NCI-H82 treated with DMSO at 0.1 percent for 48 hours (cell line): ENCODE results near the gene DNM3.
A peak's percentile ranks its signal among the peaks of the same experiment; 100 is the strongest.

Source experiments
- DNase-seq: peaks from one replicate; lab custom pipeline; 2025; ENCODE audit not compliant: unreplicated experiment; lab: John Stamatoyannopoulos, UW

DNM3 gene

GRCh38 chr1:171868217-171868803, 27.0 kb downstream of the DNM3 start:
- no peak for DNase-seq

DNA sequence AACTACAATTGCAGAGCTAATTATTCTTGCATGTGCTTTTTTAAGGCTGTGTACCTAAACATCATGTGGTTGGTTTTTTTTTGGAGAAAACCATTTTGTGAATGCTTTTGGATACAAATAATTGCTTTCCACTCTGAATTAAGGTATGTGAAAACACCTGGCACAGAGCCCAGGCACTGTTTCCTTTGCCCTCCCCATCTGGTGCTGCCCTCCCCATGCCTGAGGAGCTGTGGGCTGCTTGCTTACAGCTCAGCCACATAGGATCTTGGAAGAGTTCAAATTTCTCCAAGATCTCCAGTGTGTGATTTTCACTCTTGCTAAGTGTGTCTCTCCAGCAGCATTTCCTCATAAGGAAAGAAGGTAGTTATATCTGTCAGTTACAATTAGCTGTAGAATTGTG, 27.8 kb downstream of the DNM3 start:
- no peak for DNase-seq

DNA sequence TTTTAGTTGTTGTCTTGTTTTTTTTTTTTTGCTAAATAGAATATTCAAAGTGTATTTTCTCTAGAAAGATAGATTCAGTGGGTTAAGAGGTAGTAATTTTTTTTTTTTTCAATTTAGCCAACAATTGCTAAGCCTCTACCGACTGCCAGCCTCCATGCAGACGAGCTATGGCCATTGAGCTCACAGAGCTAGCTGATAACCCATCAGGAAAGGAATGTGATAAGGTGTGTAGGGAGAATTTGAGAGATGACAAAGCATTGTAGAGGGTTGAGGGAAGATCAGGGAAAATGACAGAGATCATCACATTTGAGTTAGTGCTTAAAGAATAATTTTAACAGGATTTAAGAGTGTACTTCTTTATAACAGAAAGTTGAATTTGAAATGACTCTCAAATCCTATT, 30.6 kb downstream of the DNM3 start:
- DNase-seq: no peak

DNA sequence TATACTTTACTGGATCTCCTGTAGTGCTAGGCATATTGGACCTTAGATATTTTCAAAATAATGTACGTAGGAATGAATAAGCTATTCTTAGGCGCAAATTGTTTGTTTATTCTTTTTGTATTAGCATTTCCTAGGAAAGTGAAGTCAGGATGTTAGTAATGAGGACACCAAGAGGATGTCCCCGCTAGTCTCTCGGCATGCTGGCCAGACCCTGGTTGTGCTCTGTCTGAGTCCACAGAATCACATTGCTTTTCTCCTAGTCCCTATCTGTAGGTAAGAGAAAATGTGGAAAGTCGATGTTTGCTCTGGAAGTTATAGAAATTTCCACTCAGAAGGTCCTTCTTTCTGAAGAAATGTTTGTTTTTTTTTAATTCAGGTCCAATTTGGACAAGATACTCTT, 31.1 kb downstream of the DNM3 start:
- DNase-seq: no peak

DNA sequence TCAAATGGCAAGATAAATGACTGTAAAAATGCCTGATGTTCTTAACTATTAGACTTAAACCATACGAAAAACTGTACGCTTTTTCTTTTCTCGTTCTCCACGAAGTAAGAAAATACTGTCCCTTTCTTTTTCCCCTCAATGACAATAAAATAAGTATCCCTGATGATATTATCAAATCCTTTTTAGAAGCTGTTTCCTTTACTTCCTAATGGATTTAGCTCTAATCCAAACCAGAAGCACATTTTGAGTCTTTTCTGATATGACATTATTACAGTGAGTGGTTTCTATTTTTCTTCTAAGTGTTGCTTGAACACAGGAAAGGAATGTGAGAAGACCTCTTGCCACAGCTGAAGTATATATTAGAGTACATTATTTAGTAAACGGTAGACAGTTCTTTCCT, 32.4 kb downstream of the DNM3 start:
- no peak for DNase-seq

DNA sequence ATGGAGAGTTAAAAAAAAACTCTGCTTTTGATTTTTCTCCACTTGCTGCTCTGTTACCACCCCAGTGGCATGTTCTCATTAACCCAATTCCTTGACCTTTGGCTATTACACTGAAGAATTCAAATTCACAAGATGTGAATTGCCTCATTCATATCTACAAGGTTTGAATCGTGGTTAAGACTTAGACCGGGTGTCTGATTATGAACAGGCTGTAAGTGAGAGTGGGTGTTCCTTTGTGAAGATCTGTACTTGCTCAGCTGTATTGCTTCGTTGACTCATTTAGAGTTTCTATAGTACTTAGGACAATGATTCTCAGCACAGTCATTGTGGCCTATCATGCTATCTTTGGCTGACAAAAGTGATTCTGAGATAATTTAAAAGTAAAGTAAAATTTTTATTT, 36.4 kb downstream of the DNM3 start:
- DNase-seq: no peak

GRCh38 chr1:171879556-171879955, 38.3 kb downstream of the DNM3 start:
- no peak for DNase-seq

- no peak for DNase-seq
These were observed 40.1 kb downstream of the DNM3 start for GRCh38 chr1:171881442-171881841.

- DNase-seq: no peak
These were observed 42.6 kb downstream of the DNM3 start for GRCh38 chr1:171883849-171884248.

DNA sequence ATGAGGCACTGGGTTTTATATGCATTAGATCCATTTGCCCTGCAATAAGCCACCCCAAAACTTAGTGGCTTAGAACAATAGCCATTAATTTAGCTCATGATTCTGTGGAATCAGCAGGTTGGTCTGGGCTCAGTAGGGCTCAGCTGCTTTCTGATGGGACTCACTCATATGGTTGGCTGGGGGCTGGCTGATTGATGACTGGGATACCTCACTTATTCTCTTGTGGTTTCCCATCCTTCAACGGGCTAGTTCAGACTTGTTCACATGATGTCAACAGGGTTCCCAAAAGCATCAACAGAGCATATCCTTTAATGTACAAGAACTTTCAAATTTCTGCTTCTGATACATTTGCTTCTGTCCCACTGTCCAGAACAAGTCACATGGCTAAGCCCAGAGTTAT, 43.2 kb downstream of the DNM3 start:
- DNase-seq: no peak

DNA sequence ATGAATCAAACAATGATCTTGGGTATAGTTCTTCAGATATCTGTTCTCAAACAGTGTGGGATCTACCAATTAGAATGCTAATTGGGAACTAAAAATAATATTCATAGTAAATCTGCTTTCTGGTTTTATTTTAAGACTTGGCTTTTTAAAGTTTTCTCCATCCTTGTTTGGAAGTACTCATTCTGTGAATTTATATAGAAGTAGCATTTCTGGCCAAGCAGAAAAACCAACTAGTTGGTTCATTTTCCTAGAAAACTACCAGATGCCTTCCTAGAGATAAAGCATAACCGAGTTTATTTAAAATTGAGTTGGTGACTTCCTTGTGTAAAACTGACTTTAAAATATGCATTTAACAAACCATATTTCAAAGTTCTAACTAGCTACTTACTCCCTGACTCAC, 48.8 kb downstream of the DNM3 start:
- DNase-seq: no peak

- DNase-seq: no peak
These were observed 55.8 kb downstream of the DNM3 start for GRCh38 chr1:171896936-171897703.

DNA sequence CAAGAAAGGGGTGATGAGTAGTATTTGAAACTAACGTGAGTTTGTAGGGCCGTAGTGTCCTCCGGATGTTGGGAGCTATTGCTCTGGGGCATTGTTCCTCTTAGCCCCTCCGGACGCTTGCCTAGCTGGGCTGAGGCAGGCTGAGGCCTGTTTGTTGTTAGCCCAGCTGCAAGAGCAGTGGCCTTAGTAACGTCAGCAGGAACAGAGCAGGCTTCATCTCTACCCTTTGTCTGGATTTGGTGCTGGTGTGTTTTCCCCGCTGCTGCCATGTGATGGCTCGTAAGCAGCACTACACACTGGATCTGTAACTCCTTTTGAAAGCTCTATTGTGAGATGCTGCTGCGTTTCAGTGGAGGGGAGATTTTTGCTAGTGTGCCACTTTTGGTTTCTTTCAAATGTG, 57.6 kb downstream of the DNM3 start:
- DNase-seq: no peak

DNA sequence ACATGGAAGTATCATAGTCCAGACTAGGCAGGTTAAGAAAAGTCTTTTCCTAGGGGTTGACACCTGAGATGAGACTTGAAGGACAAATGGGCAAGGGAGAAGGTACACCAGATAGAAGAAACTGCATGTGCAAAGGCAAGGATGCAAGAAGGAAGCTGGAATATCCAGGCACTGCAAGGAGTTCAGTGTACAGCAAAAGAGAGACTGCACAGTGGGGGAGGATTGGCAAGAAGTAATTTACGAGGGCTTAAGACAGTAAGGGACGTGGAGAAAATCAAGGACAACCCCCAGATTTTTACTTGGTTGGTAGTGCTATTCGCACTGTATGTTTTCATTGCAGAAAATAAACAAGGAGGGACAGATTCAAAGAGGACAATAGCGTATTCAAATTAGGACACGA, 58.5 kb downstream of the DNM3 start:
- DNase-seq: no peak

- no peak for DNase-seq
These were observed 59.9 kb downstream of the DNM3 start for GRCh38 chr1:171901245-171901644.

- no peak for DNase-seq
These were observed 61.2 kb downstream of the DNM3 start for GRCh38 chr1:171902527-171902926.

DNA sequence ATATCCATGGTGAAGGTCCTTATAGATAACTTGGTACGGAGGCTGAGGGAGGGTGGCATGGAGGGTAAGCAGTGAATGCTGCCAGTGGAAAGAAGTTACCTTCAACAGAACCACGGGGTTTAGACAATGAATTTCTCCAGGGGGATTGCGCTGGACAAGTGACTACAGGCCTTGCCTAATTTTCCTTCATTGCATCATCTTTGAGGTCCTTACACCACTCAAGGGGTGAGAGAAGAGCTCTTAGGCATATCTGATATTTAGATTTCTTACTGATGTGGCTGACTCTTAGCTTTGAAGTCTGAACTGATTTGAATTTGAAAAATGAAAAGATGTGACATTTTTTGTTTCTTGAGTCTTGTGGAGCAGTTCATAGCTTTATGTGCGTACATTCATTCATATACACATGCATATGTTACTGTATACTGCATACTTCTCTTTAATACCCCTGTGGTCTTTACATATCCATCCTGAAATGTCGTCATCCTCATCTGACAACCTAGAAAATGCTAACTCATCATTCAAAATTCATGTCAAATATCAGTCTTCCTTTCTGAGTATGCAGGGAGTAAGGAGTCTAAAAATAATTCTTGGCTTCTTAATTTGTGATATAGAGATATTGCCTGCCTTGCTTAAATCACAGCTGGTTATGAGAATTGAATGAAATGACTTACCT, 63.6 kb downstream of the DNM3 start:
- DNase-seq: no peak

GRCh38 chr1:171909711-171910110, 68.4 kb downstream of the DNM3 start:
- DNase-seq: no peak

GRCh38 chr1:171910786-171911185, 69.5 kb downstream of the DNM3 start:
- no peak for DNase-seq

GRCh38 chr1:171911506-171911905, 70.2 kb downstream of the DNM3 start:
- DNase-seq: no peak

GRCh38 chr1:171912509-171913175, 71.3 kb downstream of the DNM3 start:
- no peak for DNase-seq

DNA sequence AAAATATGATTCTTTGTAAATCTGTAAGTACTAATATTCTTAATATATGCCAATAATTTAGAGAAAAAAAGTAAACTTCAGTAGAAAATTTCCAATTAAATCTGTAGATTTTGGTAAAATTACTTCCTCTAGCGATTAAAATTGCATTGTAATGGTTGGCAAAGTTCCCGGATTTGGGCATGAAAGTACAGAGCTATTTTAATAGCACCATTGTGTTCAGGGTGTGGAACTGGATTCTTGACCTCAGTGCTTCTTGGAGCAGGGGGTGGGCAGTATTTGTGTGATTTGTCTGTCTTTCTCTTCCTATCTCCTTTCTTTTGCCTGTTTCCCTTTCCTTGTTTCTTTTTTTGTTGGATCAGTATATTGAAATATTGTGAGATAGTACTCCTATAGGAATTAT, 72.1 kb downstream of the DNM3 start:
- peak; percentile 9 for DNase-seq
